ENCODE results near the gene EXOC4.

EXOC4 gene

GRCh38 chr7:133497061-133497460 is 244.2 kb downstream of the EXOC4 start:
- Histone ChIP-seq H3K36me3 (ENCODE audit: control insufficient read depth in 2 of 2, insufficient read depth in 1 of 2, low read length in 2 of 2) (no peaks in the 10 kb centered on the region), H3K4me3 (ENCODE audit: low read depth, low read length) (no peak overlapping the region), H3K9me3 (ENCODE audit: control insufficient read depth, insufficient read depth, low read depth, low read length) (no peaks in the 10 kb centered on the region), H3K27ac (ENCODE audit: extremely low read depth, low read depth, low read length) (no peak overlapping the region), H3K4me1 (ENCODE audit: control insufficient read depth, insufficient read depth, low read length) (peaks cover 16% of the 10 kb centered on the region)
- no peak for TF ChIP-seq ZNF621 (tag by site-specific recombination; IDR thresholded peaks at IDR 0.05)
- no peak for TF ChIP-seq ZNF776 (tag by site-specific recombination; IDR thresholded peaks at IDR 0.05; ENCODE audit: borderline replicate concordance)
- TF ChIP-seq ZNF544 (tag by site-specific recombination; IDR thresholded peaks at IDR 0.05), result no peak
- no peak for TF ChIP-seq ZNF18 (tag by site-specific recombination; IDR thresholded peaks at IDR 0.05)
- no peak for TF ChIP-seq ZNF350 (tag by site-specific recombination; IDR thresholded peaks at IDR 0.05)
- CTCF ChIA-PET, result interaction anchor here (0.7 kb wide), 1 partner anchor 282 kb away, joined by 3 read pairs; no protein-coding TSS in a partner anchor
- POLR2A ChIA-PET, result no interaction called here

GRCh38 chr7:133501771-133502170 is 248.9 kb downstream of the EXOC4 start:
- ChIA-PET CTCF (interaction anchor here (1.5 kb wide), 1 partner anchor 12 kb away, joined by 3 read pairs; no protein-coding TSS in a partner anchor), POLR2A (no interaction called here)
- Histone ChIP-seq H3K4me1 (ENCODE audit: control insufficient read depth, insufficient read depth, low read length) (peaks cover 12% of the 10 kb centered on the region), H3K4me3 (ENCODE audit: low read depth, low read length) (no peak overlapping the region), H3K27ac (ENCODE audit: extremely low read depth, low read depth, low read length) (no peak overlapping the region), H3K9me3 (ENCODE audit: control insufficient read depth, insufficient read depth, low read depth, low read length) (no peaks in the 10 kb centered on the region), H3K36me3 (ENCODE audit: control insufficient read depth in 2 of 2, insufficient read depth in 1 of 2, low read length in 2 of 2) (no peaks in the 10 kb centered on the region)
- TF ChIP-seq ZNF639 (tag by site-specific recombination; IDR thresholded peaks at IDR 0.05) (no peak), ZBTB48 (tag by site-specific recombination; IDR thresholded peaks at IDR 0.05) (no peak), SP2 (tag by site-specific recombination; IDR thresholded peaks at IDR 0.05) (no peak), ZNF513 (tag by site-specific recombination; IDR thresholded peaks at IDR 0.05) (no peak), ZNF677 (tag by site-specific recombination; IDR thresholded peaks at IDR 0.05) (no peak), ZSCAN18 (tag by site-specific recombination; IDR thresholded peaks at IDR 0.05) (no peak), ZNF510 (tag by site-specific recombination; IDR thresholded peaks at IDR 0.05; ENCODE audit: insufficient replicate concordance) (no peak)

GRCh38 chr7:133502498-133502897 is 249.6 kb downstream of the EXOC4 start:
- no peak overlapping the region for H3K27ac ChIP-seq (ENCODE audit: extremely low read depth, low read depth, low read length)
- CTCF ChIA-PET, result no interaction called here
- POLR2A ChIA-PET, result no interaction called here
- no peak for TF ChIP-seq ZNF518A (tag by site-specific recombination; conservative IDR thresholded peaks at IDR 0.05; ENCODE audit: low read depth)
- peak; percentile 46; the same call in 1 of the 2 replicates for TF ChIP-seq ZNF596 (tag by site-specific recombination; IDR thresholded peaks at IDR 0.05)
- 0 out of 2 replicates have a peak, but pooled peaks have one; percentile 8 for TF ChIP-seq ZNF449 (tag by site-specific recombination; IDR thresholded peaks at IDR 0.05)
- TF ChIP-seq TCF7L2 (IDR thresholded peaks at IDR 0.05; ENCODE audit: borderline replicate concordance, low read depth, low read length), result peak; percentile 79; the same call in 1 of the 2 replicates
- TF ChIP-seq SCRT2 (tag by site-specific recombination; IDR thresholded peaks at IDR 0.05), result no peak
- peak; percentile 48; the same call in 1 of the 2 replicates for TF ChIP-seq MZF1 (tag by site-specific recombination; IDR thresholded peaks at IDR 0.05; ENCODE audit: borderline replicate concordance)
- peak; percentile 91 for TF ChIP-seq ZNF843 (tag by site-specific recombination; IDR thresholded peaks at IDR 0.05)

More at GRCh38 chr7:133502498-133502897, 249.6 kb downstream of the EXOC4 start:
- Histone ChIP-seq H3K36me3 (ENCODE audit: control insufficient read depth in 2 of 2, insufficient read depth in 1 of 2, low read length in 2 of 2) (no peaks in the 10 kb centered on the region), H3K4me3 (ENCODE audit: low read depth, low read length) (no peak overlapping the region), H3K9me3 (ENCODE audit: control insufficient read depth, insufficient read depth, low read depth, low read length) (no peaks in the 10 kb centered on the region), H3K4me1 (ENCODE audit: control insufficient read depth, insufficient read depth, low read length) (peaks cover 12% of the 10 kb centered on the region)
